HepG2 (cell line): Measurements from ENCODE around the gene PDE3A. TPM values are rescaled to one million over a fixed set of nuclear protein-coding genes. Genes with fewer than 3 reads are reported as not detected.

Experiments
- ATAC-seq: fragments of 200-7000 bp; cut with Tn5 transposase; 3 replicates; pipeline ENCODE4 v1.9.1; 2020; ENCODE audit warnings: mild to moderate bottlenecking, moderate library complexity
- BruUV-seq: library from RNA; stranded (reverse); fragments of 400-500 nt; replicated peaks from 2 replicates; lab custom pipeline; 2021; lab: Mats Ljungman, UMichigan
- CTCF ChIA-PET: fragments of 300-600 bp; formaldehyde crosslinking; extraction: SDS; loops from one replicate; lab custom pipeline; 2021; ENCODE audit warnings: low total read pairs, inconsistent platforms, low intra/inter-chr PET ratio; lab: Yijun Ruan, JAX
- POLR2A ChIA-PET: fragments of 350-600 bp; sonication (Branson Sonifier 250); formaldehyde crosslinking; loops from one replicate; lab custom pipeline; 2020; ENCODE audit warnings: antibody characterized with exemption, inconsistent platforms; lab: Yijun Ruan, JAX
- DNase-seq: peaks from one replicate; pipeline ENCODE4 v3.0.0-alpha.2; 2015; ENCODE audit warnings: low spot score
- FAIRE-seq: peaks from 3 replicates; lab custom pipeline; 2011; peaks lifted over from hg19 to GRCh38; lab: Jason Lieb, UNC
- H2AFZ ChIP-seq: one replicate; pipeline ENCODE4 v1.6.1; 2011; ENCODE audit warnings: low read length, inconsistent platforms
- H3K27ac ChIP-seq: fragments of 300-600 bp; 3 replicates; pipeline ENCODE4 v1.8.0; 2011; ENCODE audit warnings: mixed run types, mild to moderate bottlenecking, mixed read lengths, low read length, inconsistent platforms; ENCODE audit not compliant: insufficient read depth; ENCODE audit errors: extremely low read length
- H3K27me3 ChIP-seq, 2 experiments: fragments of 200-600 bp in 1 of 2; 2 replicates in 1 of 2; 3 replicates in 1 of 2; pipeline versions ENCODE4 v1.6.0 to v1.8.0; 2011; ENCODE audit warnings: low read length in 2 of 2, mild to moderate bottlenecking in 2 of 2, moderate library complexity in 2 of 2, inconsistent platforms in 1 of 2; ENCODE audit not compliant: insufficient read depth in 2 of 2, control insufficient read depth in 1 of 2
- H3K36me3 ChIP-seq, 2 experiments: fragments of 200-600 bp in 1 of 2; replicated peaks in 1 of 2; 2 replicates in 1 of 2; 3 replicates in 1 of 2; pipeline versions ENCODE4 v1.5.1 to v1.8.0; 2011; ENCODE audit warnings: low read length in 2 of 2, inconsistent platforms in 1 of 2; ENCODE audit not compliant: insufficient read depth in 2 of 2, control insufficient read depth in 1 of 2
- H3K4me1 ChIP-seq: 2 replicates; pipeline ENCODE4 v1.5.1; 2012; ENCODE audit warnings: low read length, inconsistent platforms; ENCODE audit not compliant: insufficient read depth
- H3K4me2 ChIP-seq: 2 replicates; pipeline ENCODE4 v1.6.0; 2011; ENCODE audit warnings: low read depth, low read length, inconsistent platforms
- H3K4me3 ChIP-seq, 3 experiments: fragments of 200-600 bp in 1 of 3; sonication (generic), shearing (Covaris generic) in 1 of 3; replicated peaks in 1 of 3; 2 replicates each; pipeline ENCODE4 v1.5.1; 2011 to 2016; ENCODE audit warnings: low read length in 3 of 3, inconsistent platforms in 2 of 3, low read depth in 2 of 3, mild to moderate bottlenecking in 2 of 3, control low read depth in 1 of 3, mixed read lengths in 1 of 3; ENCODE audit not compliant: insufficient read depth in 1 of 3
- H3K79me2 ChIP-seq: one replicate; pipeline ENCODE4 v1.6.1; 2011; ENCODE audit warnings: low read length, inconsistent platforms; ENCODE audit not compliant: insufficient read depth
- H3K9ac ChIP-seq: 2 replicates; pipeline ENCODE4 v1.6.0; 2011; ENCODE audit warnings: mild to moderate bottlenecking, low read depth, low read length, inconsistent platforms; ENCODE audit not compliant: insufficient read depth
- H3K9me3 ChIP-seq: 2 replicates; pipeline ENCODE4 v1.5.1; 2012; ENCODE audit warnings: mild to moderate bottlenecking, low read length
- H4K20me1 ChIP-seq: 2 replicates; pipeline ENCODE4 v1.6.0; 2011; ENCODE audit warnings: inconsistent platforms, mild to moderate bottlenecking, low read length, moderate library complexity; ENCODE audit not compliant: insufficient read depth
- AGO2 ChIP-seq: fragments of 200-400 bp; formaldehyde crosslinking; optimal IDR thresholded peaks from 2 replicates; pipeline ENCODE3; 2017; ENCODE audit warnings: mild to moderate bottlenecking, low read depth, low read length, moderate library complexity
- CENPBD1 ChIP-seq: sonication (generic); formaldehyde crosslinking; IDR thresholded peaks from 2 replicates; pipeline ENCODE4 v1.8.0; 2022; ENCODE audit warnings: missing genetic modification reagents, low read depth, mild to moderate bottlenecking, borderline replicate concordance
- CTCF ChIP-seq: sonication (generic); formaldehyde crosslinking; IDR thresholded peaks from 2 replicates; pipeline ENCODE4 v1.5.0; 2020; ENCODE audit warnings: mild to moderate bottlenecking, missing genetic modification reagents, moderate library complexity
- DDIT3 ChIP-seq: sonication (generic); formaldehyde crosslinking; IDR thresholded peaks from 2 replicates; pipeline ENCODE4 v1.4.0; 2020; ENCODE audit warnings: mild to moderate bottlenecking, missing genetic modification reagents
- JARID2 ChIP-seq: sonication (generic); formaldehyde crosslinking; IDR thresholded peaks from 2 replicates; pipeline ENCODE4 v1.8.1; 2023; ENCODE audit warnings: missing genetic modification reagents, inconsistent platforms; ENCODE audit not compliant: insufficient replicate concordance
- NCOR1 ChIP-seq: fragments of 200-600 bp; sonication (generic); IDR thresholded peaks from 2 replicates; pipeline ENCODE4 v1.7.0; 2017; ENCODE audit warnings: antibody characterized with exemption, low read length, borderline replicate concordance
- PBX3 ChIP-seq: sonication (generic); formaldehyde crosslinking; IDR thresholded peaks from 2 replicates; pipeline ENCODE4 v1.8.1; 2023; ENCODE audit warnings: missing genetic modification reagents, inconsistent platforms, borderline replicate concordance
- ZNF20 ChIP-seq: sonication (generic); formaldehyde crosslinking; IDR thresholded peaks from 2 replicates; pipeline ENCODE4 v1.4.0; 2020; ENCODE audit warnings: mild to moderate bottlenecking, moderate library complexity, missing genetic modification reagents
- ZNF264 ChIP-seq: sonication (generic); formaldehyde crosslinking; IDR thresholded peaks from 2 replicates; pipeline ENCODE4 v1.4.0; 2020; ENCODE audit warnings: missing genetic modification reagents
- ZNF513 ChIP-seq: sonication (generic); formaldehyde crosslinking; conservative IDR thresholded peaks from 2 replicates; pipeline ENCODE4 v1.5.0; 2020; ENCODE audit warnings: missing genetic modification reagents
- ZNF749 ChIP-seq: sonication (generic); formaldehyde crosslinking; IDR thresholded peaks from 2 replicates; pipeline ENCODE4 v1.8.0; 2022; ENCODE audit warnings: mild to moderate bottlenecking, missing genetic modification reagents, moderate library complexity, borderline replicate concordance
- WGBS: methylation state at CpG from one replicate; pipeline ENCODE4 v1.1.6; 2017; ENCODE audit warnings: low lambda C conversion rate; 5-methylcytosine and 5-hydroxymethylcytosine counted together
- in situ Hi-C: cut with HindIII; loops from 2 replicates; pipeline ENCODE4 v1.10.0; 2017; ENCODE audit warnings: low pct_unique_long_range_greater_than_20kb; ENCODE audit not compliant: extremely low pct_ligation_motif_present
- intact Hi-C: fragments of 100-400 bp; cut with micrococcal nuclease; formaldehyde crosslinking; loops from one replicate; pipeline ENCODE4 v1.10.0; 2022; ENCODE audit not compliant: unreplicated experiment
- polyA plus RNA-seq, 8 experiments: library from polyadenylated mRNA; depleted of rRNA in 3 of 8; stranded (reverse) in 7 of 8; unstranded in 1 of 8; fragments of >200 nt; fragmentation: Illumina TruSeq in 4 of 8; extraction: Trizol in 4 of 8; gene quantifications; 2 replicates each; pipeline versions ENCODE4 v1.2.1 to v1.2.3, GENCODE V29; 2011 to 2016; ENCODE audit warnings: low read depth in 4 of 8, missing spikeins in 1 of 8, mixed read lengths in 1 of 8; ENCODE audit not compliant: insufficient read depth in 1 of 8
- total RNA-seq, 5 experiments: library from RNA; depleted of rRNA; stranded (reverse); fragments of >200 nt; fragmentation: Illumina TruSeq; extraction: Trizol; gene quantifications; 2 replicates each; pipeline ENCODE4 v1.2.3, GENCODE V29; 2016; ENCODE audit warnings: low read depth in 1 of 5

PDE3A gene
- total and polyA plus RNA-seq, 2 of the 13 experiments (the other 11 are each of a cell fraction or from before 2014, with no cell fraction given) = 0.77 to 1.5 TPM

GRCh38 chr12:20319366-20319765, 49.0 kb upstream of the PDE3A start:
- Histone ChIP-seq H3K27ac (no peak overlapping the region), H3K79me2 (no peaks in the 10 kb centered on the region), H3K9me3 (no peaks in the 10 kb centered on the region), H3K4me1 (no peaks in the 10 kb centered on the region), H3K9ac (no peak overlapping the region), H3K4me3 (no peak overlapping the region), H3K27me3 (no peaks in the 10 kb centered on the region), H4K20me1 (no peaks in the 10 kb centered on the region), H2AFZ (no peak overlapping the region), H3K4me2 (no peak overlapping the region), H3K36me3 (no peaks in the 10 kb centered on the region)
- ChIA-PET CTCF (no interaction called here), POLR2A (no interaction called here)
- intact Hi-C loops = no loop called here
- no peak for FAIRE-seq
- BruUV-seq = no TSS peak
- in situ Hi-C loops = no loop called here
- no peak for DNase-seq
- ATAC-seq = no peak
- WGBS = 3% methylated on average over 4 of the region's 4 CpGs
- no peak for TF ChIP-seq CENPBD1 (CRISPR knock-in tag)
- no peak for TF ChIP-seq DDIT3 (CRISPR knock-in tag)
- TF ChIP-seq ZNF513 = no peak
- TF ChIP-seq AGO2 = no peak
- TF ChIP-seq ZNF264 (CRISPR knock-in tag) = no peak
- no peak for TF ChIP-seq PBX3 (CRISPR knock-in tag)
- no peak for TF ChIP-seq ZNF20 (CRISPR knock-in tag)
- no peak for TF ChIP-seq ZNF749 (CRISPR knock-in tag)
- no peak for TF ChIP-seq NCOR1
- TF ChIP-seq CTCF = no peak
- no peak for TF ChIP-seq JARID2 (CRISPR knock-in tag)
